H9 (cell line): ENCODE data around the gene TMEM126A. TPM values are rescaled to one million over a fixed set of nuclear protein-coding genes. Genes with fewer than 3 reads are reported as not detected.

Experiments used
- DNase-seq: peaks from one replicate; pipeline ENCODE4 v3.0.0-alpha.2; 2017
- H2AFZ ChIP-seq: one replicate; pipeline ENCODE4 v1.6.1; 2013; ENCODE audit warnings: mild to moderate bottlenecking, low read length, control low read depth, moderate library complexity
- H2AK5ac ChIP-seq: 2 replicates; pipeline ENCODE4 v1.6.1; 2013; ENCODE audit warnings: low read length, control low read depth, mixed read lengths; ENCODE audit not compliant: insufficient read length
- H2BK120ac ChIP-seq: one replicate; pipeline ENCODE4 v1.6.1; 2013; ENCODE audit warnings: low read depth, mild to moderate bottlenecking, low read length, control low read depth, inconsistent platforms; ENCODE audit not compliant: poor library complexity, severe bottlenecking
- H2BK12ac ChIP-seq: 2 replicates; pipeline ENCODE4 v1.6.1; 2013; ENCODE audit warnings: low read length, control low read depth, mixed read lengths, low read depth; ENCODE audit not compliant: insufficient read length
- H2BK15ac ChIP-seq: 2 replicates; pipeline ENCODE4 v1.6.1; 2013; ENCODE audit warnings: low read depth, low read length, control low read depth
- H2BK20ac ChIP-seq: one replicate; pipeline ENCODE4 v1.6.1; 2013; ENCODE audit warnings: low read depth, mild to moderate bottlenecking, low read length, control low read depth, inconsistent platforms; ENCODE audit not compliant: poor library complexity, severe bottlenecking
- H2BK5ac ChIP-seq: 2 replicates; pipeline ENCODE4 v1.6.1; 2013; ENCODE audit warnings: low read length, control low read depth, mixed read lengths; ENCODE audit not compliant: insufficient read length
- H3K14ac ChIP-seq: 2 replicates; pipeline ENCODE4 v1.6.1; 2013; ENCODE audit warnings: low read length, control low read depth; ENCODE audit not compliant: insufficient read depth
- H3K18ac ChIP-seq: 2 replicates; pipeline ENCODE4 v1.6.1; 2013; ENCODE audit warnings: low read depth, mild to moderate bottlenecking, mixed read lengths, low read length, control low read depth; ENCODE audit not compliant: insufficient read length
- H3K23ac ChIP-seq: 2 replicates; pipeline ENCODE4 v1.6.1; 2013; ENCODE audit warnings: low read length, control low read depth, mixed read lengths, low read depth; ENCODE audit not compliant: insufficient read length
- H3K23me2 ChIP-seq: 2 replicates; pipeline ENCODE4 v1.6.1; 2013; ENCODE audit warnings: low read depth, mild to moderate bottlenecking, mixed read lengths, low read length, control low read depth; ENCODE audit not compliant: insufficient read length, poor library complexity, severe bottlenecking
- H3K27ac ChIP-seq: 2 replicates; pipeline ENCODE4 v1.5.1; 2013; ENCODE audit warnings: low read length, control low read depth, mixed read lengths, low read depth; ENCODE audit not compliant: insufficient read length
- H3K27me3 ChIP-seq: 2 replicates; pipeline ENCODE4 v1.6.1; 2013; ENCODE audit warnings: low read length, control low read depth, inconsistent platforms; ENCODE audit not compliant: insufficient read depth
- H3K4ac ChIP-seq: 2 replicates; pipeline ENCODE4 v1.6.1; 2013; ENCODE audit warnings: low read depth, mild to moderate bottlenecking, control low read depth, inconsistent platforms, low read length, moderate library complexity
- H3K4me1 ChIP-seq: 2 replicates; pipeline ENCODE4 v1.6.1; 2013; ENCODE audit warnings: low read length, control low read depth, inconsistent platforms; ENCODE audit not compliant: insufficient read depth
- H3K4me2 ChIP-seq: 2 replicates; pipeline ENCODE4 v1.6.1; 2013; ENCODE audit warnings: low read length, control low read depth, mixed read lengths; ENCODE audit not compliant: insufficient read length, insufficient read depth
- H3K56ac ChIP-seq: 2 replicates; pipeline ENCODE4 v1.6.1; 2013; ENCODE audit warnings: low read depth, mild to moderate bottlenecking, mixed read lengths, low read length, control low read depth; ENCODE audit not compliant: insufficient read length
- H3K79me1 ChIP-seq: 2 replicates; pipeline ENCODE4 v1.6.1; 2013; ENCODE audit warnings: low read depth, mild to moderate bottlenecking, moderate library complexity, low read length, control low read depth, inconsistent platforms; ENCODE audit not compliant: insufficient read depth, poor library complexity, severe bottlenecking
- H3K79me2 ChIP-seq: 2 replicates; pipeline ENCODE4 v1.6.1; 2013; ENCODE audit warnings: low read length, control low read depth, inconsistent platforms; ENCODE audit not compliant: insufficient read depth
- H3K9ac ChIP-seq: 2 replicates; pipeline ENCODE4 v1.6.1; 2013; ENCODE audit warnings: low read length, control low read depth, mixed read lengths; ENCODE audit not compliant: insufficient read length; ENCODE audit errors: extremely low read depth
- H3K9me3 ChIP-seq: one replicate; pipeline ENCODE4 v1.6.1; 2013; ENCODE audit warnings: low read depth, low read length, inconsistent platforms; ENCODE audit not compliant: control insufficient read depth
- H3T11ph ChIP-seq: one replicate; pipeline ENCODE4 v1.6.1; 2013; ENCODE audit warnings: mild to moderate bottlenecking, low read length, control low read depth, inconsistent platforms
- H4K20me1 ChIP-seq: one replicate; pipeline ENCODE4 v1.6.1; 2013; ENCODE audit not compliant: control insufficient read depth, insufficient read length, insufficient read depth
- H4K5ac ChIP-seq: 2 replicates; pipeline ENCODE4 v1.6.1; 2013; ENCODE audit warnings: low read depth, mild to moderate bottlenecking, mixed read lengths, low read length, control low read depth; ENCODE audit not compliant: insufficient read length
- H4K8ac ChIP-seq: replicated peaks from 2 replicates; pipeline ENCODE4 v1.6.1; 2013; ENCODE audit warnings: low read length, control low read depth, mixed read lengths, low read depth; ENCODE audit not compliant: insufficient read length
- H4K91ac ChIP-seq: 2 replicates; pipeline ENCODE4 v1.6.1; 2013; ENCODE audit warnings: low read depth, mild to moderate bottlenecking, moderate library complexity, mixed read lengths, low read length, control low read depth; ENCODE audit not compliant: insufficient read length
- H3K27ac Mint-ChIP-seq, 3 experiments: 2 replicates in 2 of 3; 3 replicates in 1 of 3; pipeline ENCODE4 v1.8.0; 2020 to 2021; ENCODE audit warnings: mixed read lengths in 3 of 3, mild to moderate bottlenecking in 1 of 3, moderate library complexity in 1 of 3
- H3K27me3 Mint-ChIP-seq: 2 replicates; pipeline ENCODE4 v1.8.0; 2021; ENCODE audit warnings: low read depth, mild to moderate bottlenecking, moderate library complexity, mixed read lengths
- H3K36me3 Mint-ChIP-seq, 3 experiments: 2 replicates in 2 of 3; 3 replicates in 1 of 3; pipeline ENCODE4 v1.8.0; 2020 to 2021; ENCODE audit warnings: low read depth in 3 of 3, mixed read lengths in 3 of 3; ENCODE audit not compliant: insufficient read depth in 1 of 3
- H3K4me1 Mint-ChIP-seq, 2 experiments: 2 replicates each; pipeline ENCODE4 v1.8.0; 2020; ENCODE audit warnings: mixed read lengths in 2 of 2
- H3K4me3 Mint-ChIP-seq, 2 experiments: 2 replicates in 1 of 2; 3 replicates in 1 of 2; pipeline ENCODE4 v1.8.0; 2020 to 2021; ENCODE audit warnings: mild to moderate bottlenecking in 2 of 2, mixed read lengths in 2 of 2, moderate library complexity in 1 of 2
- H3K9me3 Mint-ChIP-seq, 2 experiments: 2 replicates in 1 of 2; 3 replicates in 1 of 2; pipeline ENCODE4 v1.8.0; 2020; ENCODE audit warnings: mild to moderate bottlenecking in 2 of 2, mixed read lengths in 2 of 2, moderate library complexity in 1 of 2
- total RNA-seq: library from RNA; stranded (reverse); gene quantifications from 2 replicates; pipeline ENCODE4 v1.2.1, GENCODE V29; 2021
- TF ChIP-seq, protein P1 (sequence below): fragments of 200-600 bp; sonication (generic); conservative IDR thresholded peaks from 3 replicates; pipeline ENCODE4 v1.8.0; 2021; ENCODE audit warnings: antibody characterized with exemption, mild to moderate bottlenecking

Gene TMEM126A
- total RNA-seq, 1 experiment from 2014 or later: 28.0 TPM

DNA sequence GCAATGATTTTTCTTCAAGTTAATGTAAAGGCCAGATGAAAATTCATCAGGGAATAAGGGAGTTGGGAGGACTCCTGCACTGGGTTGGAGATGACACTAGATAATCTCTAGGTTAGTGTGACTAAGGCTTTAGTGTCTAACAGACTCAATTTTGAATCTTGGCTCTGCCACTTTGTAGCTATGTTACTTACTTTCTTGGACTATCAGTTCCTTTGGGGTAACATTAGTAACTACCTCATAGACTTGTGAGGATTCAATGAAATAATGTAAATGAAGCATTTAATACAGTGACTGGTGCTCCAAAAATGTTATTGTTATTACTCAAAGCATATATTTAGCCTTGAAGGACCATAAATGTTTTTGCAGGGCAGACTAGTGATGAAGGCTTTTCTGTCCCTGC, 47.8 kb downstream of the TMEM126A start:
- Histone ChIP-seq H3K79me2 (no peaks in the 10 kb centered on the region), H3K27ac (no peak overlapping the region), H3K23me2 (no peaks in the 10 kb centered on the region), H4K8ac (no peak overlapping the region), H3T11ph (no peak overlapping the region), H4K20me1 (no peaks in the 10 kb centered on the region), H3K4me1 (no peaks in the 10 kb centered on the region; the same call in 1 of the 2 replicates), H3K56ac (no peak overlapping the region), H3K79me1 (no peaks in the 10 kb centered on the region), H3K9me3 (no peaks in the 10 kb centered on the region), H2BK5ac (no peak overlapping the region), H4K5ac (no peak overlapping the region), H2AK5ac (no peak overlapping the region), H4K91ac (no peak overlapping the region), H2BK15ac (no peak overlapping the region), H3K23ac (no peak overlapping the region), H2BK20ac (no peak overlapping the region), H2AFZ (no peak overlapping the region), H3K27me3 (no peaks in the 10 kb centered on the region), H2BK12ac (no peak overlapping the region), H2BK120ac (no peak overlapping the region), H3K18ac (no peak overlapping the region), H3K9ac (no peak overlapping the region), H3K14ac (no peak overlapping the region), H3K4ac (no peak overlapping the region), H3K4me2 (no peak overlapping the region)
- Mint-ChIP-seq H3K4me3 (no peak overlapping the region), H3K36me3 (no peaks in the 10 kb centered on the region), H3K9me3 (no peaks in the 10 kb centered on the region), H3K27ac (no peak overlapping the region), H3K27me3 (no peaks in the 10 kb centered on the region), H3K4me1 (peaks cover 0 to 3% of the 10 kb centered on the region in 2 experiments; a peak in 2 of 4 replicates)
- no peak for DNase-seq
- TF ChIP-seq, protein P1, sequence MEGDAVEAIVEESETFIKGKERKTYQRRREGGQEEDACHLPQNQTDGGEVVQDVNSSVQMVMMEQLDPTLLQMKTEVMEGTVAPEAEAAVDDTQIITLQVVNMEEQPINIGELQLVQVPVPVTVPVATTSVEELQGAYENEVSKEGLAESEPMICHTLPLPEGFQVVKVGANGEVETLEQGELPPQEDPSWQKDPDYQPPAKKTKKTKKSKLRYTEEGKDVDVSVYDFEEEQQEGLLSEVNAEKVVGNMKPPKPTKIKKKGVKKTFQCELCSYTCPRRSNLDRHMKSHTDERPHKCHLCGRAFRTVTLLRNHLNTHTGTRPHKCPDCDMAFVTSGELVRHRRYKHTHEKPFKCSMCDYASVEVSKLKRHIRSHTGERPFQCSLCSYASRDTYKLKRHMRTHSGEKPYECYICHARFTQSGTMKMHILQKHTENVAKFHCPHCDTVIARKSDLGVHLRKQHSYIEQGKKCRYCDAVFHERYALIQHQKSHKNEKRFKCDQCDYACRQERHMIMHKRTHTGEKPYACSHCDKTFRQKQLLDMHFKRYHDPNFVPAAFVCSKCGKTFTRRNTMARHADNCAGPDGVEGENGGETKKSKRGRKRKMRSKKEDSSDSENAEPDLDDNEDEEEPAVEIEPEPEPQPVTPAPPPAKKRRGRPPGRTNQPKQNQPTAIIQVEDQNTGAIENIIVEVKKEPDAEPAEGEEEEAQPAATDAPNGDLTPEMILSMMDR: no peak
